ENCODE results near the gene HMGN3. TPM values are rescaled to one million over a fixed set of nuclear protein-coding genes. Genes with fewer than 3 reads are reported as not detected.

Gene HMGN3
- total RNA-seq, 1 experiment from 2014 or later, result 151 TPM

- ATAC-seq (no peak), DNase-seq (ENCODE audit: low spot score) (no peak)
- ChIA-PET POLR2A (no interaction called here), CTCF (no interaction called here)
- no peak overlapping the region for H3K27ac Mint-ChIP-seq
- peaks cover 12% of the 10 kb centered on the region for H3K9me3 Mint-ChIP-seq
- peaks cover 17% of the 10 kb centered on the region for H3K4me1 Mint-ChIP-seq
- H3K27me3 Mint-ChIP-seq (ENCODE audit: low read depth), result no peaks in the 10 kb centered on the region
- TF ChIP-seq SMAD3 (CRISPR knock-in tag; IDR thresholded peaks at IDR 0.05; ENCODE audit: borderline replicate concordance) (no peak), CDX4 (CRISPR knock-in tag; IDR thresholded peaks at IDR 0.05; ENCODE audit: borderline replicate concordance) (no peak), CREM (CRISPR knock-in tag; IDR thresholded peaks at IDR 0.05) (no peak), ATF6 (CRISPR knock-in tag; IDR thresholded peaks at IDR 0.05) (no peak), KAT7 (CRISPR knock-in tag; IDR thresholded peaks at IDR 0.05; ENCODE audit: borderline replicate concordance) (no peak), AFF4 (CRISPR knock-in tag; IDR thresholded peaks at IDR 0.05; ENCODE audit: borderline replicate concordance) (no peak), ZNF121 (CRISPR knock-in tag; IDR thresholded peaks at IDR 0.05) (no peak), PRRX2 (CRISPR knock-in tag; IDR thresholded peaks at IDR 0.05) (no peak), GABPB1 (CRISPR knock-in tag; IDR thresholded peaks at IDR 0.05) (no peak), ZNF281 (CRISPR knock-in tag; IDR thresholded peaks at IDR 0.05) (no peak), GRHL2 (CRISPR knock-in tag; IDR thresholded peaks at IDR 0.05; ENCODE audit: insufficient replicate concordance, severe bottlenecking) (no peak), IRF1 (CRISPR knock-in tag; IDR thresholded peaks at IDR 0.05) (no peak), NR2C2 (CRISPR knock-in tag; IDR thresholded peaks at IDR 0.05) (no peak)
- peaks cover 8% of the 10 kb centered on the region for H3K36me3 Mint-ChIP-seq
- H3K4me3 Mint-ChIP-seq, result no peak overlapping the region
These were observed 74.6 kb downstream of the HMGN3 start for GRCh38 chr6:79159846-79160245.

- H3K4me3 Mint-ChIP-seq, result no peak overlapping the region
- H3K9me3 Mint-ChIP-seq, result peaks cover 12% of the 10 kb centered on the region
- H3K4me1 Mint-ChIP-seq, result peaks cover 17% of the 10 kb centered on the region
- ATAC-seq, result no peak
- POLR2A ChIA-PET, result no interaction called here
- DNase-seq (ENCODE audit: low spot score), result no peak
- peaks cover 8% of the 10 kb centered on the region for H3K36me3 Mint-ChIP-seq
- H3K27me3 Mint-ChIP-seq (ENCODE audit: low read depth), result no peaks in the 10 kb centered on the region
- H3K27ac Mint-ChIP-seq, result no peak overlapping the region
- CTCF ChIA-PET, result no interaction called here
- TF ChIP-seq NFATC4 (CRISPR knock-in tag; IDR thresholded peaks at IDR 0.05) (no peak), ZNF138 (CRISPR knock-in tag; conservative IDR thresholded peaks at IDR 0.05) (no peak), ZNF396 (CRISPR knock-in tag; IDR thresholded peaks at IDR 0.05; ENCODE audit: borderline replicate concordance) (no peak), ZNF425 (CRISPR knock-in tag; conservative IDR thresholded peaks at IDR 0.05) (no peak), NR3C1 (CRISPR knock-in tag; conservative IDR thresholded peaks at IDR 0.05; ENCODE audit: low read depth) (no peak), SOX15 (CRISPR knock-in tag; IDR thresholded peaks at IDR 0.05) (no peak), STAT6 (CRISPR knock-in tag; conservative IDR thresholded peaks at IDR 0.05; ENCODE audit: low read depth) (no peak)
These were observed 75.5 kb downstream of the HMGN3 start for GRCh38 chr6:79158856-79159516.
